Brain pericyte (primary cell): Measurements from ENCODE around the gene SPSB1.

Source experiments
- DNase-seq: peaks from one replicate; pipeline ENCODE4 v3.0.0-alpha.2; 2012; ENCODE audit warnings: low read depth, low spot score

SPSB1 gene

DNA sequence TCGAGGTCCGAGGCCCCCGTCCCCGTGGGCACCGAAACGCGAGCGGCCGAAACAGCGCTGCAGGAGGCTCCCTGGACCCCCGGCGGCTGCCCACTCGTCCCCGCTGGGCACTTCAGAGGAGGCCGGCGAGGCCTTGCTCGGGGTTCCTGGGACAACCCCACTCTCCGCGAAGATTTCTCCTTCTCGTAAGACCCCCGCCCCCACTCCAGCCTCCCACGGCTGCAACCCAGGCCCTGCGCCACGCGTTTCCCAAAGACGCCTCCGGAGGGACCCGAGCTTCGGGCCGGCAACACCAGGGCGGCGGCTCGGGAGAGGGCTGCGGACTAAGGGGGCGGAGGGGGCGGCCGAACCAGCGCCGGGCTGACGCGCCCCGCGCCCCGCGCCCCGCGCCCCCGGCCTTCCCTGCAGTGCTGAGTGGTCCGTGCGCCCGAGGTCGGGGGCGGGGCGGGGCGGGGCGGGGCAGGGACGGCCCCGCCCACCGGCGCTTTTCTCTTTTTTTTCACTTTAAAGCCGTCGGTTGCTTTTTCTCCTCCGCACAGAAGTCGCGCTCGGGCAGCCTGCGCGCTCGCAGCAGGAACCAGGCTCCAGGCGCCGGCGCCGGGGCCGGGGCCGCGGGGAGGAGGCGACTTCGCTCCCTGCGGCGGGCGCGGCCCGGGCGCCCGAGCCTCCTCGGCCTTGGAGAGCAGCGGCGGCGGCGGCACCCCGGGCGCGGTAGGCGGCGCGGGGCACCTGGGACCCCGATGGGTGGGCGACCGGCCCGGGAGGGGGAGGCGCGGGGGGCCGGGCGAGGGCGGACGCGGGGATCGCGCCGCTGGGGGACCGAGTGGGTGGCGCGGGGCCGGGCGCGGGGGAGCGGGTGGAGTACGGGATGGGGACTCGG lies at the start of gene SPSB1:
SPSB1 (plus strand) TSS at position 534 of the 880 bp plus-strand sequence. CDS start 62,998 bp downstream, outside the sequence.
- no peak for DNase-seq

DNA sequence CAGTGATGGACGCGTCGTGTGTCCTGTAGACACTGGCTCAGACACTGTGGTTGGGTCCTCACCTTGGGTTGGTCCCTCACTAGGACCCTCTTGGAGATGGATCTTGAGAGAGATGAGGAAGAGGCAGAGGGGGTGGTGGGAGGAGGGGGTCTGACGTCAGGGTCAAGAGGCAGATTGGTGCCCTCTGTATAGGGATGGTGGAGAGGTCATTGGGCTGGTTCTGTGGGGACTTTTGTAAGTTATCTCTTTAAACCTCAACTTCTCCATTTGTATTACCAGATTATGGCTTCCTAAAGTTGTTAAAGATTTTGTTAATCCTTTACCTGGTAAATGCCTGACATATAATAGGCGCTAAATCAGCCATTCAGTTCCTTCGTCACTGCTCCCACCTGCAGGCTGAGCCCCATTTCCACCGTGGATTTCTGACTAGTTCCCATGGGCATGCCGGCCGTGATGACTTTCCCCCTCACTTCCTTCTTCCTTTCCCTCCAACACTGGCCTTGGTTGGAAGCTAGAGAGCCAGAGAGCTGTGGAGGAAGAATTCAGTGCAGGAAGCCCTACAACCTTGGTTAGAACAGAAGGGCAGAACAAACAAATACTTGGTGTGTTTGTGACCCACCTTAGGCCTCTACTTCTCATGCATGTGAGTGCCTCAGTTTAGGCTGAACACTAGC lies 49.5 kb upstream of the SPSB1 start:
- no peak for DNase-seq

GRCh38 chr1:9244501-9245229 lies 48.0 kb upstream of the SPSB1 start:
- DNase-seq: no peak

DNA sequence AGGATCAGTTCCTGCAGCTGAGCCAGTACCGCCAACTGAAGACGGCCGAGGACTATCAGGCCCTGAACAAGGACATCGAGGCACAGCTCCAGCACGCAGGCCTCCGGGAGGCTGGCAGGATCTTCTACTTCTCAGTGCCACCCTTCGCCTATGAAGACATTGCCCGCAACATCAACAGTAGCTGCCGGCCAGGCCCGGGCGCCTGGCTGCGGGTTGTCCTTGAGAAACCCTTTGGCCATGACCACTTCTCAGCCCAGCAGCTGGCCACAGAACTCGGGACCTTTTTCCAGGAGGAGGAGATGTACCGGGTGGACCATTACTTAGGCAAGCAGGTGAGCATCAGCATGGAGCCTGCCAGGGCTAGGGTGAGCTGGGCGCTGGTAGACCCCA lies 47.5 kb upstream of the SPSB1 start:
- no peak for DNase-seq

GRCh38 chr1:9245661-9246060 lies 47.0 kb upstream of the SPSB1 start:
- no peak for DNase-seq

- no peak for DNase-seq
Observed at GRCh38 chr1:9246215-9246614, 46.5 kb upstream of the SPSB1 start.

GRCh38 chr1:9246841-9247785 lies 45.6 kb upstream of the SPSB1 start:
- no peak for DNase-seq

DNA sequence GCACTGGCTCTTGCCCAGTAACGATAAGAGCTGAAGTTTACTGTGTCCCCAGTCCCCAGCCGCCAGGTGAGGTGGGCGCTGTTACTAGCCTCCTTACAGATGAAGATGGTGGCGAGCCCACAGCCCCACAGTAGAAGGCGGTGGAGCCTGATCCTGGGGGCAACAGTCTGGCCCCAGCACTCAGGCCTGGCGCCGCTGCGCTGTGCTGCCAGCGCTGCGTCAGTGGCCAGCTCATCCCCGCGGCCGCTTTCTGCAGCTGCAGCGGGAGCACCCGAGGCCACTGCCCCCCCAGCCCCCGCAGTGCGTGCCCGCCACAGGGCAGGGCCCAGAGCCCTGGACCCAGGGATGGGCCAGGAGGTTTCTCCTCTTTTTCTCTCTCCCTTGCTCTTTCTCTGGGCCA lies 44.8 kb upstream of the SPSB1 start:
- DNase-seq: no peak

DNA sequence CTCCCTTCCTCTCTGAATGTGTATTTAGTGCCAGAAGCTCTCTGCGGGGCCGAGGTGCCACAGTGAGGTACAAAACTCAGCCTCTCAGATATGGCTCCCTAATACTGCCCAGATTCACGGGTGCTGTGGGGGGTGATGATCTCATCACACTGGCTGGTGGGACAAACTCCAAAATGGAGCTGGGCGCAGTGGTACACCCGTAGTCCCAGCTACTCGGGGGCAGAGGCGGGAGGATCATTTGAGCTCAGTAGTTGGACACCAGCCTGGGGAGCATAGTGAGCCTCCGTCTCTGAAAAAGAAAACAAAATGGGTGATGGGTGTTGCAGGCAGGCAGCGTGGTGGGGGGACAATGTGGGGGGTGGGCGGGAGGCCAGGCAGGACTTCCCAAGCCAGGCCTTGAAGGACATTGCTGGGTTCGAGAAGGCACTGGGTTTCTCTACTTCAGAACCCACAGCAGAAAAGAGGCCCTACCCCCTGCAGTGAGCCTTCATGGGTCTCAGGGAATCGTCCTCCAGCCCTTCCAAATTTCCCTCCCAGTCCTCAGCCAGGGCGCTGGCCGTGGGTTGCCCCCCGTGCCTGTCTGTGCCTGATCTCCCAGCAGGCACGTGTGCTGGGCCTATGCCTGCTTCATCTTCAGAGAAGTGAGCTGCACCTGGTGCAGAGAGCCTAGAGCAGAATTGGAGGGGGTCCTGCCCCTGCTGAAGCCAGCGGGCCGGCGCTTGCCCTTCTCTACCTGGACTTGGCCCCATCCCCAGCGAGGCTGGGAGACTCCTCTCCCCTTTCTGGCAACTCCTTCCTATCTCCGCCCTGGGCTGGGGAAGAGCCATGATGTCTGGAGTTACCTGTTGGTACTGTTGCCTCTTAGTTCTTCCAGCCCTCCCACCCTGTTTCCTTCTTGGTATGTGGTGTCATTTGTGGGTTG lies 44.1 kb upstream of the SPSB1 start:
- DNase-seq: no peak

DNA sequence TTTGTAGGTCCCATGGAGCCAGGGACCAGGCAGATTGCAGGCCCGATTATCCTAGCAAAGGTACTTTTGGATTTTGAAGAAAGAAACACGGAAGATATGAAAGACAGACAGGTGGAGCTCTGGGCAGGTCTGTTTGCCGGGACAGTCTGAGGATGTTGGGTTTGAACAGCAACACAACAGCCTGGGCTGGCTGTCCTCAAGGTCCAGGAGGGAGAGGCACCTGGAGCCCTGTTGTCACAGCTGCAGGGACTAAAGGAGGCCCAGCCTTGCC lies 43.5 kb upstream of the SPSB1 start:
- no peak for DNase-seq

DNA sequence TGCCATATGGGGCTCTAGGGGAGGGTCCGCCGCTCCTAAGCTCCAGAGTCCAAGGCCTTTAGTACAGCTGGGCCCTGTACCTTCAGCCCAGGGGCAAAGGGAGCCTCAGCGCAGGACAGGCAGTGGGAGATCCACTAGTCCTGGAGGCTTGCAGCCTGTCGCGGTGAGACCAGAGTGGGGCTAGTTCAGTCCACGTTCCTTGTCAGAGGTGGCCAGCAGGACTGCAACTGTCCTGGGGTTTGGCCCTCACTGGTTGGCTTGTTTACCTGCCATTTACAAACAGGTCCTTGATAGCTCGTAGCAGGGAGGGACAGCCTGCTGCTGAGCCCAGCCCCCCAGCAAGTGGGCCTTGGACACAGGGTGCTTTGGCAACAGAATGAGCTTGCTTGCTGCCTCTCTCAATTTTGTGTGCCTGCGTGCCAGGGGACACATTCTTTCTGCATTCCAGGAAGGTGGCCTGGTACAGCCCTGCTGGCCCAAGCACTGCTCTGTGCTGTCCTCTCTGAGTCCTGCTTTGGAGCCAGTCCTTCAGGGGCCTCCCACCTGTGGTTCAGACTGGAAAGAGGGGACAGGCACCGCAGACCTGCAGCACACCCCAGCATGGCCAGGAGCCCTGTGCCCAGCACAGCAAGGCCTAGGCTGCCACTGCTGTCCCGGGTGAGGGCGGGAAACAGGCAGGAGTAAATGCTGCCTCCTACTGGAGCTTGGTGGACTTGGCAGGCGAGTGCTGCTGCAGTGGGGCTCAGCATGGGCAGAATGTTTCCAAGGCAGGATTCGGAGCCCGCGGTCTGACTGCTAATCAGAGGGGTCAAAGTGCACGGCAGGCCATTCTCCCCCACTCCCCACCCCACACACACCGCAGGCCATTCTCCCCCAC lies 42.9 kb upstream of the SPSB1 start:
- DNase-seq: no peak

DNA sequence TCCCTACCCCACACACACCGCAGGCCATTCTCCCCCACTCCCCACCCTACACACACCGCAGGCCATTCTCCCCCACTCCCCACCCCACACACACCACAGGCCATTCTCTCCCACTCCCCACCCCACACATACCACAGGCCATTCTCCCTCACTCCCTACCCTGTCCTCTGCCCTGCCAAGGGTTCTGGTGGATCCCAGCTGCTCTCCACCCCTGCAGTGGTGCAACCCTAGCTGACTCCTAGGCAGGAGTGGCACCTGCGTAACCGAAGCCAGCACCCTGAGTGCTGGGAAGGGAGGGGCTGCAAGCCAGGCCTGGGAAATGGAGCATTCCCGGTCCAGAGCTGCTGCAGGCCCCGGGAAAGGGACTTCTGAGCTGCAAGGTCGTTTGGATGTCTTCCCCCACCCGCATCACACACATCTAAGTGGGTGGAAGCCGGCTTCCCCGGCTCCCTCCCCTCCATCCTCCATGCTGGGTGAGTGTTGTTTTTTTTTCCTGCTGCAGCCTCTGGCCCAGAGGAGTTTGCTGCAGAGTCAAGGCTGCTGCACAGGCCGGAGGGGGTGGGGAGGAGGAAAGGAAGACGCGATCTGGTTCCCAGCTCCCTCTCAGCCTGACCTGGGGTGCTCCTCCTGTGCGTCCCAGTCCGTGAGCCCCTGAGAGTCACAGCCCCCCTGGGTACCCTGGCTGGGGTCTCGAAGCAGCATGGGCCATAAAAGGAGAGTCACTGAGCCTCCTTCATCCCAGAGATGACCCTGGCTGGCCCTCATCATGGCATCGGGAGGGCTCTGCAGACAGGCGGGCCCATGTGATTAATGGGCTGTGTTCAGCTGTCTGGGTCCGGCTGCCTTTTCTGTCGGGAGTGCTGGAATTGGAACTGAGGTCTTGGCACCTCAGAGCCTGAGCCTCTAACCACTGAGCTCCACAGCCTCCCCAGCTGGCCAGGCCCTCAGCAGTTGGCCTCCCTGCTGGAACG lies 42.0 kb upstream of the SPSB1 start:
- DNase-seq: no peak

- no peak for DNase-seq
Observed at GRCh38 chr1:9251501-9251900, 41.2 kb upstream of the SPSB1 start.

DNA sequence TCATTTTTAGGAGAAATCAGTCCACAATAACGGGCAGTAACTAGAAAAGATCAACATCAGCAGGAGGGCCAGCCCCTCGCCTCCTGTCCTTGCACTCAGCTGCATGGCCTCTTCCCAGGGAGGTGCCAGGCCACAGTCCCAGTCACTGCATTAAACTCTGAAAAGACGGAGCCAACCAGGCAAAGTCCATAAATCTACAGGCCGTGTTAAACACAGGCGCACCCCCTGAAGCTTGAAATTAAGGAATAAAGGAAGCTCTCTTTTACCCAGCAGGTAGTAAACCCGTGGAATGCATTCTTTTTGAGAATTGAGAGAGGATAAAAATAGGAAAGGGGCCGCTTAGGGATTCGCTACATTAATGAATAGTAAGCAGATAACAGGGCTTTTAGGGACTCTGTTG lies 39.7 kb upstream of the SPSB1 start:
- no peak for DNase-seq

GRCh38 chr1:9253453-9254105 lies 39.1 kb upstream of the SPSB1 start:
- DNase-seq: no peak

DNA sequence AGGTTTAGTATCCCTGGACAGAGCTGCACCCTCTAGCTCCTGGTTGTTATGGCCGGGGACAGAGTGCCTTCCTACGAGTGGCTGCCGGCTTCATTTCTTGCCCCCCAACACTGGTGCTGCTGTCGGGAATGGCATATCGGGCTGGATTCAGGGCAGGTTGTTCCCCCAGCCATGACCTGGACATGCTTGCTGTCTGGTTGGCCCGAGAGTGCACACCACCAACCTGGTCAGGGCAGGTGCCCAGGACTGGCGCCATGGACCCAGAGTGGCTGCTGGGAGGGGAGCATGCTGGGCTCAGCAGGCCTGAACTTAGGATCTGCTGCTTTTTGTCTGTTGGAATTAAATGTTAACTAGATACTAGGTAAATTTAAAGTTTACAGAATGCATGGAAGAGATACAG lies 36.4 kb upstream of the SPSB1 start:
- no peak for DNase-seq

DNA sequence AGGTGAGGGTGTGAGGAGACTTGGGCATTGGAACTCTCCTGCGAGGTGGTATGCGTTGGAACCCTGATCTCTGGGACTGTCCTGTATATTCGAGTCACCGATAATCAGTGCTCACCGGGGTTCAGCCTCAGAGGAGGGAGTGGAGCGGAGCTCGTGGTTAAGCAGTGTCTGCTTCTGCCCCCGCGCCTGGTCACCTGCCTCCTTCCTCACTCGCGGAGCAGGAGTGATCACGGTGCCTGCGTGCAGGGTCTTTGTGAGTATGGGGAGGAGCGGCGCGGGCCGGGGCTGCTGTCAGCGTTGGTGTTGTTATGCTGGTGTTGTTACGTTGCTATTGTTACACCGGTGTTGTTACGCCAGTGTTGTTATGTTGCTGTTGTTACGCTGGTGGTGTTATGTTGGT lies 34.8 kb upstream of the SPSB1 start:
- DNase-seq: no peak

GRCh38 chr1:9258629-9259028 lies 34.1 kb upstream of the SPSB1 start:
- DNase-seq: no peak
